ENCODE measurements around the gene AMT.

Gene AMT

GRCh38 chr3:49422379-49423248, at the start of gene AMT:
TSS of gene AMT (minus strand) at chr3:49422473. CDS start at chr3:49422450, 23 bp downstream.
- no peak for DNase-seq

- no peak for DNase-seq
Measured at GRCh38 chr3:49470714-49471420, 48.6 kb upstream of the AMT start.

GRCh38 chr3:49469936-49470713, 47.9 kb upstream of the AMT start, which contains the start of gene DAG1:
TSS of gene DAG1 (plus strand) at chr3:49470267. CDS start at chr3:49510535, 40,268 bp downstream.
- DNase-seq: peak; percentile 96

GRCh38 chr3:49469037-49469935, 47.0 kb upstream of the AMT start:
- DNase-seq: no peak

- no peak for DNase-seq
Measured at GRCh38 chr3:49466085-49466484, 43.8 kb upstream of the AMT start.

GRCh38 chr3:49465270-49466034, 43.2 kb upstream of the AMT start:
- DNase-seq: no peak

- no peak for DNase-seq
Measured at GRCh38 chr3:49462222-49462621, 39.9 kb upstream of the AMT start.

GRCh38 chr3:49461443-49462171, 39.3 kb upstream of the AMT start:
- no peak for DNase-seq

GRCh38 chr3:49460956-49461355, 38.7 kb upstream of the AMT start:
- no peak for DNase-seq

GRCh38 chr3:49460188-49460890, 38.1 kb upstream of the AMT start:
- no peak for DNase-seq

- no peak for DNase-seq
Measured at GRCh38 chr3:49456466-49456865, 34.2 kb upstream of the AMT start.

- DNase-seq: no peak
Measured at GRCh38 chr3:49454898-49455681, 32.8 kb upstream of the AMT start.

GRCh38 chr3:49454458-49454857, 32.2 kb upstream of the AMT start:
- DNase-seq: no peak

- DNase-seq: no peak
Measured at GRCh38 chr3:49453621-49454020, 31.3 kb upstream of the AMT start.

- DNase-seq: no peak
Measured at GRCh38 chr3:49445391-49445790, 23.1 kb upstream of the AMT start.

GRCh38 chr3:49434731-49435130, 12.5 kb upstream of the AMT start:
- DNase-seq: no peak

GRCh38 chr3:49428752-49429080, 6.4 kb upstream of the AMT start:
- peak; percentile 21 for DNase-seq

- DNase-seq: no peak
Measured at GRCh38 chr3:49427586-49427985, 5.3 kb upstream of the AMT start.

- no peak for DNase-seq
Measured at GRCh38 chr3:49424816-49425215, 2.5 kb upstream of the AMT start.

Data from CD4-positive, alpha-beta T cell treated with Interleukin-6 for 4 hours (primary cell).